K562 (cell line): Measurements from ENCODE around the gene ACSBG1. TPM values are rescaled to one million over a fixed set of nuclear protein-coding genes. Genes with fewer than 3 reads are reported as not detected.

Experiments used
- ATAC-seq: fragments of 200-7000 bp; cut with Tn5 transposase; 3 replicates; pipeline ENCODE4 v1.9.1; 2020; ENCODE audit warnings: moderate library complexity
- BruUV-seq: library from RNA; stranded (reverse); fragments of 400-500 nt; replicated peaks from 2 replicates; lab custom pipeline; 2021; lab: Mats Ljungman, UMichigan
- CTCF ChIA-PET: fragments of 300-600 bp; formaldehyde crosslinking; extraction: SDS; loops from one replicate; lab custom pipeline; 2021; ENCODE audit warnings: low intra/inter-chr PET ratio; lab: Yijun Ruan, JAX
- POLR2A ChIA-PET: fragments of 300-600, 350-650 bp; sonication (Branson Sonifier 250); formaldehyde crosslinking; extraction: SDS; loops from one replicate; lab custom pipeline; 2021; ENCODE audit warnings: antibody characterized with exemption, inconsistent platforms; lab: Yijun Ruan, JAX
- DNase-seq, 4 experiments: peaks; one replicate each; pipeline versions ENCODE4 v3.0.0 to v3.0.0-alpha.2; 2011 to 2018; ENCODE audit warnings: low spot score in 3 of 4, mixed read lengths in 3 of 4; ENCODE audit errors: extremely low read depth in 1 of 4
- FAIRE-seq: peaks from 2 replicates; lab custom pipeline; 2011; peaks lifted over from hg19 to GRCh38; lab: Jason Lieb, UNC
- H2AFZ ChIP-seq: 2 replicates; pipeline ENCODE4 v1.6.0; 2011; ENCODE audit warnings: low read depth, low read length, control low read depth, inconsistent platforms
- H3K27ac ChIP-seq: fragments of 200-600 bp; 3 replicates; pipeline ENCODE4 v1.8.0; 2011; ENCODE audit warnings: low read depth, mild to moderate bottlenecking, control low read depth, inconsistent platforms, low read length, moderate library complexity, mixed read lengths; ENCODE audit errors: extremely low read depth
- H3K27me3 ChIP-seq, 2 experiments: fragments of 300-600 bp in 1 of 2; 2 replicates in 1 of 2; 3 replicates in 1 of 2; pipeline versions ENCODE4 v1.6.0 to v1.8.0; 2011; ENCODE audit warnings: inconsistent platforms in 2 of 2, low read length in 2 of 2, mild to moderate bottlenecking in 1 of 2, mixed read lengths in 1 of 2, moderate library complexity in 1 of 2; ENCODE audit not compliant: control insufficient read depth in 2 of 2, insufficient read depth in 2 of 2
- H3K36me3 ChIP-seq: fragments of 300-600 bp; 3 replicates; pipeline ENCODE4 v1.8.0; 2011; ENCODE audit warnings: mild to moderate bottlenecking, low read length, inconsistent platforms; ENCODE audit not compliant: control insufficient read depth, insufficient read depth
- H3K4me1 ChIP-seq, 2 experiments: fragments of 200-600 bp in 1 of 2; replicated peaks in 1 of 2; 2 replicates in 1 of 2; 3 replicates in 1 of 2; pipeline versions ENCODE4 v1.5.1 to v1.8.0; 2011; ENCODE audit warnings: inconsistent platforms in 2 of 2, low read length in 2 of 2, mild to moderate bottlenecking in 1 of 2, mixed read lengths in 1 of 2, moderate library complexity in 1 of 2; ENCODE audit not compliant: control insufficient read depth in 2 of 2, insufficient read depth in 2 of 2
- H3K4me2 ChIP-seq: 2 replicates; pipeline ENCODE4 v1.6.1; 2011; ENCODE audit warnings: low read length, control low read depth, inconsistent platforms, mixed read lengths; ENCODE audit not compliant: insufficient read depth
- H3K4me3 ChIP-seq: fragments of 200-600 bp; sonication (generic), shearing (Covaris generic); 2 replicates; pipeline ENCODE4 v1.5.1; 2016; ENCODE audit warnings: control low read depth, inconsistent platforms
- H3K79me2 ChIP-seq: fragments of 200-600 bp; 3 replicates; pipeline ENCODE4 v1.8.0; 2011; ENCODE audit warnings: low read length, inconsistent platforms; ENCODE audit not compliant: control insufficient read depth, insufficient read depth
- H3K9ac ChIP-seq, 2 experiments: 2 replicates each; pipeline versions ENCODE4 v1.6.0 to v1.6.1; 2011; ENCODE audit warnings: low read depth in 2 of 2, low read length in 2 of 2, control low read depth in 1 of 2, inconsistent platforms in 1 of 2, mild to moderate bottlenecking in 1 of 2, mixed read lengths in 1 of 2; ENCODE audit not compliant: insufficient read depth in 1 of 2
- H3K9me1 ChIP-seq: one replicate; pipeline ENCODE4 v1.6.0; 2011; ENCODE audit warnings: inconsistent platforms, mild to moderate bottlenecking, low read length, moderate library complexity; ENCODE audit not compliant: control insufficient read depth, insufficient read depth
- H3K9me3 ChIP-seq: replicated peaks from 2 replicates; pipeline ENCODE4 v1.5.1; 2011; ENCODE audit warnings: low read depth, low read length, inconsistent platforms; ENCODE audit not compliant: control insufficient read depth, insufficient read depth
- H4K20me1 ChIP-seq: replicated peaks from 2 replicates; pipeline ENCODE4 v1.6.1; 2011; ENCODE audit warnings: low read length, inconsistent platforms, mixed read lengths; ENCODE audit not compliant: control insufficient read depth, insufficient read depth
- ASH1L ChIP-seq: fragments of 450-650 bp; IDR thresholded peaks from 2 replicates; pipeline ENCODE4 v1.6.1; 2018; ENCODE audit warnings: borderline replicate concordance, mild to moderate bottlenecking, low read depth; ENCODE audit not compliant: partially characterized antibody
- CGGBP1 ChIP-seq: fragments of 250-450 bp; sonication (Bioruptor Pico); IDR thresholded peaks from 2 replicates; pipeline ENCODE4 v1.9.0; 2021; ENCODE audit warnings: mild to moderate bottlenecking
- CREB1 ChIP-seq, 2 experiments: sonication (generic) in 1 of 2; formaldehyde crosslinking in 1 of 2; IDR thresholded peaks; 2 replicates each; pipeline versions ENCODE4 v1.6.1 to v1.8.0; 2012 to 2022; ENCODE audit warnings: inconsistent platforms in 1 of 2, mild to moderate bottlenecking in 1 of 2, missing genetic modification reagents in 1 of 2, moderate library complexity in 1 of 2
- EP300 ChIP-seq: IDR thresholded peaks from 2 replicates; pipeline ENCODE4 v1.6.1; 2012; ENCODE audit warnings: low read length, improper control_type of control experiment
- ETV5 ChIP-seq: sonication (generic); formaldehyde crosslinking; IDR thresholded peaks from 2 replicates; pipeline ENCODE4 v1.4.0; 2020; ENCODE audit warnings: low read depth, mild to moderate bottlenecking, missing genetic modification reagents
- HSF4 ChIP-seq: fragments of 250-450 bp; sonication (Bioruptor Pico); IDR thresholded peaks from 2 replicates; pipeline ENCODE4 v2.1.2; 2022; ENCODE audit warnings: mild to moderate bottlenecking, moderate library complexity, borderline replicate concordance
- KDM1A ChIP-seq, 2 experiments: fragments of 450-650 bp; IDR thresholded peaks; 2 replicates each; pipeline ENCODE4 v1.6.1; 2016; ENCODE audit warnings: mild to moderate bottlenecking in 2 of 2
- MAZ ChIP-seq, 2 experiments: fragments of 450-650 bp in 1 of 2; sonication (generic) in 1 of 2; formaldehyde crosslinking; IDR thresholded peaks in 1 of 2; conservative IDR thresholded peaks in 1 of 2; 2 replicates each; pipeline versions ENCODE4 v1.4.0 to v1.5.0; 2020; ENCODE audit warnings: mild to moderate bottlenecking in 1 of 2, missing genetic modification reagents in 1 of 2
- NR3C1 ChIP-seq: sonication (generic); formaldehyde crosslinking; IDR thresholded peaks from 2 replicates; pipeline ENCODE4 v1.8.1; 2022; ENCODE audit warnings: missing genetic modification reagents
- OTX1 ChIP-seq: fragments of 450-650 bp; formaldehyde crosslinking; IDR thresholded peaks from 2 replicates; pipeline ENCODE4 v1.4.0; 2022; ENCODE audit warnings: mild to moderate bottlenecking
- RBM14 ChIP-seq: fragments of 200-400 bp; formaldehyde crosslinking; IDR thresholded peaks from 2 replicates; pipeline ENCODE4 v1.6.1; 2018; ENCODE audit warnings: low read depth, mild to moderate bottlenecking, low read length, moderate library complexity, borderline replicate concordance; ENCODE audit not compliant: insufficient read depth
- RBM39 ChIP-seq: fragments of 200-400 bp; formaldehyde crosslinking; optimal IDR thresholded peaks from 2 replicates; pipeline ENCODE3; 2018; ENCODE audit warnings: low read depth, low read length
- SPI1 ChIP-seq: IDR thresholded peaks from 2 replicates; pipeline ENCODE4 v1.6.1; 2011; ENCODE audit warnings: low read depth, low read length, control low read depth, borderline replicate concordance
- SRSF3 ChIP-seq: fragments of 200-400 bp; formaldehyde crosslinking; IDR thresholded peaks from 2 replicates; pipeline ENCODE4 v1.6.1; 2016; ENCODE audit warnings: mild to moderate bottlenecking, low read length, moderate library complexity; ENCODE audit not compliant: insufficient read depth
- TEAD4 ChIP-seq, 2 experiments: sonication (generic) in 1 of 2; formaldehyde crosslinking in 1 of 2; IDR thresholded peaks; 2 replicates each; pipeline versions ENCODE4 v1.6.1 to v1.8.0; 2012 to 2022; ENCODE audit warnings: borderline replicate concordance in 1 of 2, inconsistent platforms in 1 of 2, low read length in 1 of 2, mild to moderate bottlenecking in 1 of 2, missing genetic modification reagents in 1 of 2
- U2AF2 ChIP-seq: fragments of 200-400 bp; formaldehyde crosslinking; optimal IDR thresholded peaks from 2 replicates; pipeline ENCODE3; 2017; ENCODE audit warnings: low read depth, mild to moderate bottlenecking, low read length
- ZNF121 ChIP-seq: sonication (generic); formaldehyde crosslinking; conservative IDR thresholded peaks from 2 replicates; pipeline ENCODE4 v1.8.0; 2022; ENCODE audit warnings: missing genetic modification reagents
- ZNF146 ChIP-seq: IDR thresholded peaks from one replicate; pipeline ENCODE4 v1.6.1; 2018; ENCODE audit warnings: missing compliant biosample characterization; ENCODE audit not compliant: unreplicated experiment
- ZNF316 ChIP-seq: fragments of 450-650 bp; IDR thresholded peaks from 2 replicates; pipeline ENCODE4 v1.6.1; 2016
- ZNF431 ChIP-seq: sonication (generic); formaldehyde crosslinking; IDR thresholded peaks from 2 replicates; pipeline ENCODE4 v1.8.0; 2022; ENCODE audit warnings: mild to moderate bottlenecking, missing genetic modification reagents
- ZNF668 ChIP-seq: fragments of 250-450 bp; sonication (Bioruptor Pico); IDR thresholded peaks from 2 replicates; pipeline ENCODE4 v1.8.0; 2022; ENCODE audit warnings: mild to moderate bottlenecking, inconsistent platforms
- ZNF695 ChIP-seq: fragments of 450-650 bp; formaldehyde crosslinking; IDR thresholded peaks from 2 replicates; pipeline ENCODE4 v1.4.0; 2020; ENCODE audit warnings: mild to moderate bottlenecking, moderate library complexity
- ZSCAN29 ChIP-seq: fragments of 450-650 bp; IDR thresholded peaks from 2 replicates; pipeline ENCODE4 v1.6.1; 2017
- WGBS: fragments of 100-300 bp; shearing (Covaris generic); methylation state at CpG from one replicate; pipeline ENCODE4 v1.1.6; 2016; ENCODE audit warnings: low coverage, mixed read lengths; ENCODE audit not compliant: insufficient coverage; ENCODE audit errors: missing lambda C conversion rate; 5-methylcytosine and 5-hydroxymethylcytosine counted together
- in situ Hi-C: fragments of 300-500 bp; cut with MboI; formaldehyde crosslinking; loops from 4 replicates; pipeline ENCODE4 v1.15.0; 2018; ENCODE audit warnings: inconsistent platforms, mixed read lengths
- intact Hi-C: fragments of 100-400 bp; cut with micrococcal nuclease; formaldehyde crosslinking; loops from 2 replicates; pipeline ENCODE4 v1.14.2; 2022
- polyA plus RNA-seq, 8 experiments: library from polyadenylated mRNA; depleted of rRNA in 4 of 8; stranded (reverse) in 5 of 8; unstranded in 3 of 8; fragments of >200 nt; fragmentation: Nextera tagmentation in 2 of 8; fragmentation: Illumina TruSeq in 1 of 8; extraction: Ambion mirVana in 2 of 8; extraction: Trizol in 1 of 8; gene quantifications; 2 replicates each; pipeline versions ENCODE4 v1.2.1 to v1.2.3, GENCODE V29; 2011 to 2014; ENCODE audit warnings: inconsistent platforms in 1 of 8, missing spikeins in 1 of 8
- total RNA-seq, 7 experiments: library from RNA; depleted of rRNA in 6 of 7; stranded (reverse); fragments of >200 nt in 6 of 7; fragmentation: Illumina TruSeq in 2 of 7; extraction: Trizol in 2 of 7; gene quantifications; 2 replicates each; pipeline versions ENCODE4 v1.2.1 to v1.2.3, GENCODE V29; 2011 to 2021; ENCODE audit warnings: low replicate concordance in 1 of 7

Gene ACSBG1
- total and polyA plus RNA-seq, 9 of the 15 experiments (the other 6 are each of a cell fraction or from before 2014, with no cell fraction given): 0.36 to 6.4 (median 2.5) TPM

- peak; percentile 92 for ATAC-seq
- no peaks in the 10 kb centered on the region for H3K27me3 ChIP-seq
- in situ Hi-C loops (no loop called here), intact Hi-C loops (loop anchor here (2.0 to 5.0 kb wide), 2 partner anchors 63 to 111 kb away; no protein-coding TSS in a partner anchor)
- ChIA-PET CTCF (interaction anchor here (0.7 to 1.8 kb wide), 7 partner anchors 19 to 109 kb away, joined by 3 to 10 read pairs (median 4); no protein-coding TSS in a partner anchor), POLR2A (interaction anchor here (1.1 to 1.6 kb wide), 4 partner anchors 8 to 16 kb away, joined by 3 to 7 read pairs (median 4); no protein-coding TSS in a partner anchor)
- H3K4me2 ChIP-seq: peak within 1 kb of the TSS; percentile 89
- peak within 1 kb of the TSS; percentile 95 for H2AFZ ChIP-seq
- under 1% methylated on average over 56 of the region's 79 CpGs for WGBS
- 0 out of 2 replicates have a peak, but pooled peaks cover 4% of the 10 kb centered on the region for H4K20me1 ChIP-seq
- H3K4me3 ChIP-seq: peak within 1 kb of the TSS; percentile 69
- DNase-seq: peak; percentile 85 to 96 (median 94)
- no peaks in the 10 kb centered on the region for H3K36me3 ChIP-seq
- no peaks in the 10 kb centered on the region for H3K9me3 ChIP-seq
- H3K79me2 ChIP-seq: peaks cover 9% of the 10 kb centered on the region; the same call in 2 of the 3 replicates
- peak within 1 kb of the TSS; percentile 90 to 99 for H3K9ac ChIP-seq
- TSS peak; percentile 69 for BruUV-seq
- H3K4me1 ChIP-seq: peaks cover 25 to 31% of the 10 kb centered on the region in 2 experiments
- H3K9me1 ChIP-seq: peaks cover 4% of the 10 kb centered on the region
- H3K27ac ChIP-seq: peak within 1 kb of the TSS; percentile 81
- no peak for FAIRE-seq
- TF ChIP-seq ETV5 (CRISPR knock-in tag) (peak; percentile 89), SPI1 (no peak), ZNF695 (CRISPR knock-in tag) (no peak; the same call in 1 of the 2 replicates), RBM39 (no peak), CGGBP1 (no peak), U2AF2 (no peak), SRSF3 (no peak), ZSCAN29 (no peak), ZNF431 (CRISPR knock-in tag) (no peak), ZNF121 (CRISPR knock-in tag) (no peak), MAZ (CRISPR knock-in tag; conservative IDR thresholded peaks at IDR 0.05 in 1 of 2, IDR thresholded peaks at IDR 0.05 in 1 of 2) (peak; percentile 81 to 92), ZNF316 (no peak), OTX1 (0 out of 2 replicates have a peak, but pooled peaks have one; percentile 41), ZNF668 (CRISPR knock-in tag) (no peak), RBM14 (no peak), ASH1L (no peak), ZNF146 (no peak), CREB1 (IDR thresholded peaks at IDR 0.05) (no peak), CREB1 (CRISPR knock-in tag; IDR thresholded peaks at IDR 0.05) (0 out of 2 replicates have a peak, but pooled peaks have one; percentile 40), EP300 (no peak), HSF4 (CRISPR knock-in tag) (no peak), NR3C1 (CRISPR knock-in tag) (no peak), TEAD4 (IDR thresholded peaks at IDR 0.05; ENCODE audit: low read length) (no peak; the same call in 1 of the 2 replicates), TEAD4 (CRISPR knock-in tag; IDR thresholded peaks at IDR 0.05; ENCODE audit: borderline replicate concordance) (no peak), KDM1A (IDR thresholded peaks at IDR 0.05) (no peak)
Measured at GRCh38 chr15:78131295-78132061, 102.9 kb downstream of the ACSBG1 start, which contains the start of gene CIB2. Gene CIB2, minus strand, starts transcription at chr15:78131445. Its CDS starts 230 bp downstream, at chr15:78131215.
